GM10248 (cell line): Measurements from ENCODE around the gene MED13L.

ENCODE experiments used
- CTCF ChIA-PET: fragments of 300-600 bp; sonication (Branson Sonifier 250); formaldehyde crosslinking; extraction: SDS; loops from one replicate; lab custom pipeline; 2021; ENCODE audit warnings: antibody characterized with exemption; lab: Yijun Ruan, JAX
- POLR2A ChIA-PET: fragments of 350-650 bp; sonication (Branson Sonifier 250); formaldehyde crosslinking; extraction: SDS; loops from one replicate; lab custom pipeline; 2020; ENCODE audit warnings: antibody characterized with exemption; lab: Yijun Ruan, JAX
- DNase-seq: peaks from one replicate; pipeline ENCODE4 v3.0.0; 2012; ENCODE audit errors: extremely low spot score
- CTCF ChIP-seq: IDR thresholded peaks from 2 replicates; pipeline ENCODE4 v1.5.1; 2012; ENCODE audit warnings: mild to moderate bottlenecking, low read depth; ENCODE audit errors: extremely low read depth, missing control alignments, control extremely low read depth

Gene MED13L

GRCh38 chr12:116320791-116321217 is 43.3 kb upstream of the MED13L start:
- ChIA-PET CTCF (interaction anchor here (1.6 kb wide), 1 partner anchor 17 kb away, joined by 4 read pairs; no protein-coding TSS in a partner anchor), POLR2A (no interaction called here)
- TF ChIP-seq CTCF = no peak
- DNase-seq = no peak

GRCh38 chr12:116319898-116320621 is 42.6 kb upstream of the MED13L start:
- TF ChIP-seq CTCF = no peak
- CTCF ChIA-PET = interaction anchor here (1.6 kb wide), 1 partner anchor 16 kb away, joined by 4 read pairs; no protein-coding TSS in a partner anchor
- no peak for DNase-seq
- POLR2A ChIA-PET = no interaction called here

GRCh38 chr12:116319233-116319897 is 41.9 kb upstream of the MED13L start:
- no peak for TF ChIP-seq CTCF
- no peak for DNase-seq
- POLR2A ChIA-PET = no interaction called here
- CTCF ChIA-PET = interaction anchor here (0.9 to 1.6 kb wide), 3 partner anchors 11 to 36 kb away, joined by 3 to 5 read pairs (median 4); no protein-coding TSS in a partner anchor

- TF ChIP-seq CTCF = no peak
- CTCF ChIA-PET = interaction anchor here (0.9 to 1.5 kb wide), 3 partner anchors 10 to 35 kb away, joined by 3 to 5 read pairs (median 5); no protein-coding TSS in a partner anchor
Observed at GRCh38 chr12:116318576-116319232, 41.2 kb upstream of the MED13L start.

GRCh38 chr12:116317986-116318575 is 40.6 kb upstream of the MED13L start:
- TF ChIP-seq CTCF = no peak
- CTCF ChIA-PET = interaction anchor here (0.9 to 1.5 kb wide), 3 partner anchors 10 to 35 kb away, joined by 3 to 5 read pairs (median 5); no protein-coding TSS in a partner anchor
- no peak for DNase-seq
- POLR2A ChIA-PET = interaction anchor here (0.7 kb wide), 1 partner anchor 1584 kb away, joined by 4 read pairs; no protein-coding TSS in a partner anchor

More at GRCh38 chr12:116318576-116319232, 41.2 kb upstream of the MED13L start:
- no peak for DNase-seq
- POLR2A ChIA-PET = no interaction called here
